Hepatic stellate cell (primary cell): Measurements from ENCODE around the gene TNNC1.

Source experiments
- DNase-seq: peaks from one replicate; pipeline ENCODE4 v3.0.0; 2011; ENCODE audit warnings: low spot score

The TNNC1 gene

GRCh38 chr3:52483577-52484381, 29.9 kb upstream of the TNNC1 start:
- DNase-seq, result no peak

GRCh38 chr3:52483081-52483480, 29.2 kb upstream of the TNNC1 start:
- DNase-seq, result no peak

GRCh38 chr3:52481819-52482521, 28.1 kb upstream of the TNNC1 start:
- DNase-seq, result no peak

GRCh38 chr3:52480768-52481715, 27.2 kb upstream of the TNNC1 start:
- DNase-seq, result no peak

- no peak for DNase-seq
Measured at GRCh38 chr3:52479877-52480575, 26.2 kb upstream of the TNNC1 start.

GRCh38 chr3:52479037-52479876, 25.4 kb upstream of the TNNC1 start:
- no peak for DNase-seq

- DNase-seq, result no peak
Measured at GRCh38 chr3:52477796-52478095, 23.9 kb upstream of the TNNC1 start.

GRCh38 chr3:52477076-52477795, 23.4 kb upstream of the TNNC1 start:
- DNase-seq, result no peak

GRCh38 chr3:52473026-52473425, 19.2 kb upstream of the TNNC1 start:
- no peak for DNase-seq

GRCh38 chr3:52472239-52473000, 18.6 kb upstream of the TNNC1 start:
- DNase-seq, result no peak

GRCh38 chr3:52471371-52472238, 17.8 kb upstream of the TNNC1 start:
- peak; percentile 76 for DNase-seq

GRCh38 chr3:52470920-52471319, 17.1 kb upstream of the TNNC1 start:
- DNase-seq, result no peak

- no peak for DNase-seq
Measured at GRCh38 chr3:52469001-52469400, 15.2 kb upstream of the TNNC1 start.

- no peak for DNase-seq
Measured at GRCh38 chr3:52468336-52468735, 14.5 kb upstream of the TNNC1 start.

- DNase-seq, result no peak
Measured at GRCh38 chr3:52463416-52463815, 9.6 kb upstream of the TNNC1 start.

- DNase-seq, result no peak
Measured at GRCh38 chr3:52461874-52462273, 8.0 kb upstream of the TNNC1 start.

GRCh38 chr3:52458770-52459545, 5.1 kb upstream of the TNNC1 start:
- no peak for DNase-seq
